ENCODE data around the gene ERC1.

Gene ERC1

GRCh38 chr12:1448336-1448735 is 457.3 kb downstream of the ERC1 start:
- no peak for DNase-seq (ENCODE audit: low read depth)

GRCh38 chr12:1453810-1454209 is 462.8 kb downstream of the ERC1 start:
- no peak for DNase-seq (ENCODE audit: low read depth)

- no peak for DNase-seq (ENCODE audit: low read depth)
These were observed 465.9 kb downstream of the ERC1 start for GRCh38 chr12:1456885-1457284.

GRCh38 chr12:1457901-1458300 is 466.9 kb downstream of the ERC1 start:
- DNase-seq (ENCODE audit: low read depth): no peak

GRCh38 chr12:1459339-1459738 is 468.3 kb downstream of the ERC1 start:
- no peak for DNase-seq (ENCODE audit: low read depth)

GRCh38 chr12:1463073-1463905 is 472.3 kb downstream of the ERC1 start:
- DNase-seq (ENCODE audit: low read depth): no peak

GRCh38 chr12:1464925-1465324 is 473.9 kb downstream of the ERC1 start:
- DNase-seq (ENCODE audit: low read depth): no peak

GRCh38 chr12:1465990-1466389 is 475.0 kb downstream of the ERC1 start:
- DNase-seq (ENCODE audit: low read depth): no peak

- DNase-seq (ENCODE audit: low read depth): no peak
These were observed 475.6 kb downstream of the ERC1 start for GRCh38 chr12:1466481-1467154.

GRCh38 chr12:1467710-1468109 is 476.7 kb downstream of the ERC1 start:
- DNase-seq (ENCODE audit: low read depth): no peak

- no peak for DNase-seq (ENCODE audit: low read depth)
These were observed 478.0 kb downstream of the ERC1 start for GRCh38 chr12:1469070-1469469.

- DNase-seq (ENCODE audit: low read depth): no peak
These were observed 479.0 kb downstream of the ERC1 start for GRCh38 chr12:1470051-1470450.

- no peak for DNase-seq (ENCODE audit: low read depth)
These were observed 480.2 kb downstream of the ERC1 start for GRCh38 chr12:1471224-1471623.

GRCh38 chr12:1473418-1473817 is 482.4 kb downstream of the ERC1 start:
- peak; percentile 12 for DNase-seq (ENCODE audit: low read depth)

- DNase-seq (ENCODE audit: low read depth): no peak
These were observed 483.1 kb downstream of the ERC1 start for GRCh38 chr12:1474041-1474573.

GRCh38 chr12:1474574-1475153 is 483.6 kb downstream of the ERC1 start:
- no peak for DNase-seq (ENCODE audit: low read depth)

- DNase-seq (ENCODE audit: low read depth): no peak
These were observed 488.6 kb downstream of the ERC1 start for GRCh38 chr12:1479645-1480044.

GRCh38 chr12:1481326-1481725 is 490.3 kb downstream of the ERC1 start:
- DNase-seq (ENCODE audit: low read depth): no peak

GRCh38 chr12:1481906-1482305 is 490.9 kb downstream of the ERC1 start:
- no peak for DNase-seq (ENCODE audit: low read depth)

- no peak for DNase-seq (ENCODE audit: low read depth)
These were observed 497.9 kb downstream of the ERC1 start for GRCh38 chr12:1488908-1489381.

GRCh38 chr12:1491983-1492697 is 501.1 kb downstream of the ERC1 start:
- no peak for DNase-seq (ENCODE audit: low read depth)

All from stimulated activated CD8-positive, alpha-beta memory T cell treated with anti-CD3 and anti-CD28 coated beads, Interleukin-12 subunit alpha, Interleukin-12 subunit beta, amount 100 ng/mL, for 1 hour (primary cell).